ENCODE measurements around the gene PDIA6.

GRCh38 chr2:10771786-10772185, 40.8 kb downstream of the PDIA6 start:
- TF ChIP-seq POLR2AphosphoS5 (IDR thresholded peaks at IDR 0.05; ENCODE audit: low read depth, low read length) = no peak
- no peak for TF ChIP-seq TAF1 (IDR thresholded peaks at IDR 0.05; ENCODE audit: low read depth, low read length)
- TF ChIP-seq POLR2A (IDR thresholded peaks at IDR 0.05; ENCODE audit: low read depth, low read length) = no peak
- TF ChIP-seq PAX5 (IDR thresholded peaks at IDR 0.05; ENCODE audit: insufficient read depth, low read length, severe bottlenecking) = no peak
- no peak for TF ChIP-seq SPI1 (IDR thresholded peaks at IDR 0.05; ENCODE audit: low read depth, low read length)

Data from GM12891 (cell line).